Panc1 (cell line): ENCODE measurements around the gene AMFR. TPM values are rescaled to one million over a fixed set of nuclear protein-coding genes. Genes with fewer than 3 reads are reported as not detected.

Experiments used
- ATAC-seq: fragments of 200-7000 bp; cut with Tn5 transposase; 2 replicates; pipeline ENCODE4 v1.9.1; 2020; ENCODE audit warnings: mild to moderate bottlenecking, moderate library complexity
- BruUV-seq: library from RNA; stranded (reverse); fragments of 400-500 nt; replicated peaks from 2 replicates; lab custom pipeline; 2021; lab: Mats Ljungman, UMichigan
- CTCF ChIA-PET: fragments of 300-600 bp; sonication (Branson Sonifier 250); formaldehyde crosslinking; loops from one replicate; lab custom pipeline; 2022; ENCODE audit warnings: antibody characterized with exemption; lab: Charles Lee
- POLR2A ChIA-PET: fragments of 300-600 bp; sonication (Branson Sonifier 250); formaldehyde crosslinking; loops from one replicate; lab custom pipeline; 2022; ENCODE audit warnings: antibody characterized with exemption; lab: Charles Lee
- DNase-seq: peaks from one replicate; pipeline ENCODE4 v3.0.0-alpha.2; 2010; ENCODE audit warnings: low read depth, low spot score
- H3K27ac ChIP-seq: 2 replicates; pipeline ENCODE4 v1.5.1; 2011; ENCODE audit warnings: mild to moderate bottlenecking, low read length, inconsistent platforms
- H3K27me3 ChIP-seq: fragments of 200-500 bp; sonication (Bioruptor generic); 2 replicates; pipeline ENCODE4 v1.6.0; 2014; ENCODE audit warnings: low read length, inconsistent platforms; ENCODE audit not compliant: control insufficient read depth, insufficient read depth
- H3K36me3 ChIP-seq: fragments of 200-500 bp; sonication (Bioruptor generic); 2 replicates; pipeline ENCODE4 v1.5.1; 2014; ENCODE audit warnings: inconsistent platforms, mild to moderate bottlenecking, low read length, moderate library complexity; ENCODE audit not compliant: control insufficient read depth, insufficient read depth
- H3K4me1 ChIP-seq: 2 replicates; pipeline ENCODE4 v1.5.1; 2011; ENCODE audit warnings: inconsistent platforms, mild to moderate bottlenecking, low read length, moderate library complexity; ENCODE audit not compliant: control insufficient read depth, insufficient read depth
- H3K4me3 ChIP-seq, 2 experiments: 2 replicates each; pipeline ENCODE4 v1.5.1; 2011 to 2012; ENCODE audit warnings: low read depth in 2 of 2, low read length in 2 of 2, mild to moderate bottlenecking in 2 of 2, inconsistent platforms in 1 of 2, moderate library complexity in 1 of 2
- H3K9me3 ChIP-seq: fragments of 200-500 bp; sonication (Bioruptor generic); 2 replicates; pipeline ENCODE4 v1.5.1; 2014; ENCODE audit warnings: low read depth, mild to moderate bottlenecking, inconsistent platforms, low read length, moderate library complexity; ENCODE audit not compliant: control insufficient read depth, insufficient read depth
- POLR2AphosphoS5 ChIP-seq: IDR thresholded peaks from 2 replicates; pipeline ENCODE4 v1.6.1; 2012; ENCODE audit warnings: mild to moderate bottlenecking, low read depth, low read length, moderate library complexity
- SIN3A ChIP-seq: IDR thresholded peaks from 2 replicates; pipeline ENCODE4 v1.6.1; 2012; ENCODE audit warnings: low read depth, mild to moderate bottlenecking, low read length, moderate library complexity, borderline replicate concordance; ENCODE audit not compliant: insufficient read depth
- TCF7L2 ChIP-seq: IDR thresholded peaks from 2 replicates; pipeline ENCODE4 v1.6.1; 2011; ENCODE audit warnings: mild to moderate bottlenecking, low read depth, low read length, inconsistent platforms
- in situ Hi-C: cut with HindIII; loops from 2 replicates; pipeline ENCODE4 v1.10.0; 2016; ENCODE audit warnings: low sequenced_read_pairs, low pct_unique_long_range_greater_than_20kb
- intact Hi-C: fragments of 100-400 bp; cut with micrococcal nuclease; formaldehyde crosslinking; loops from one replicate; pipeline ENCODE4 v1.10.0; 2022; ENCODE audit not compliant: unreplicated experiment
- total RNA-seq: library from RNA; stranded (reverse); gene quantifications from one replicate; pipeline ENCODE4 v1.2.1, GENCODE V29; 2021; ENCODE audit not compliant: unreplicated experiment
- TF ChIP-seq, protein P1 (sequence below): fragments of 450-650 bp; IDR thresholded peaks from 2 replicates; pipeline ENCODE4 v1.5.1; 2017; ENCODE audit warnings: mild to moderate bottlenecking
- TF ChIP-seq, protein P2 (sequence below), 2 experiments: IDR thresholded peaks; 2 replicates each; pipeline ENCODE4 v1.6.1; 2011 to 2012; ENCODE audit warnings: low read depth in 2 of 2, control low read depth in 1 of 2, low read length in 1 of 2, mild to moderate bottlenecking in 1 of 2, moderate library complexity in 1 of 2; ENCODE audit not compliant: insufficient read depth in 1 of 2

AMFR gene
- total RNA-seq, 1 experiment from 2014 or later, result 89.6 TPM

DNA sequence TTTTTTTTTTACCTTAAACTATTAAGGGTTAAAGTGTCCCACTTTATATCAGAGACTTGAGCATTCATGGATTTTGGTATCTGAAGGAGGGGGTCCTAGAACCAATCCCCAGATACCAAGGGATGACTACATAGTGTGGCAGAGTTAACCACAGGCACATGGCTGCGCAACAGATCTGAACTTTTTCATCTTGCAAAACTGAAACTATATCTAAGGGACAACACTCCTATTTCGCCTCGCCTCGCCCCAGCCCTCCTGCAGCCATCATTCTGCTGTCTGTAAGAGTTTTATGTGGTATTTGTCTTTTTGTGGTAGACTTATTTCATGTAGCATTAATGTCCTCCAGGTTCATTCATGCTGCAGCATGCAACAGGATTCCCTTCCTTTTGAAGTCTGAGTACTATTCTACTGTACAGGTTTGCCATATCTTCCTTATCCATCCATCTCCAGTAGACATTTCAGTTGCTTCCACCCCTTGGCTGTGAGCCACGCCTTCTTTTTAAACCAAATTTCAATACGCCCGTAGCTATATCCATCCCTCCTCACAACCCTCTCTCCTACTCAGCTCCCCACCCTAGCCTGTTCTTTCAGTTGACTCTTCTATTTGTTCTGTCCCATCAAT is 53.2 kb downstream of the AMFR start:
- in situ Hi-C loops, result no loop called here
- no peak for ATAC-seq
- H3K4me3 ChIP-seq, result no peak overlapping the region

DNA sequence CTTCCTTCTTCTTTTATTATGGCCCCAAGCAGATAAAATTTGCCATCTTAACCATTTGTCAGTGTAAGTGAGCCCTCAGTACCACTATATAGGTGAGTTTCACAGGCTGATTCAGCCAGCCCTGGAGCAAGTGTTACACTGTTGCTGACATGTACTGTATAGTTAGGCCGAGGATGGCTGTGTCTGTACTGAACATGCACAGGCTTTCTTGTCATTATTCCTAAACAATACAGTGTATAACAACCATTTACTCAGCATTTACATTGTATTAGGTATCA is 53.7 kb downstream of the AMFR start:
- no peak for DNase-seq
- no TSS peak for BruUV-seq
- POLR2A ChIA-PET, result no interaction called here
- H3K27me3 ChIP-seq, result no peaks in the 10 kb centered on the region
- no peaks in the 10 kb centered on the region; the same call in 1 of the 2 replicates for H3K36me3 ChIP-seq
- no peaks in the 10 kb centered on the region for H3K9me3 ChIP-seq
- no peak overlapping the region for H3K4me3 ChIP-seq
- H3K4me1 ChIP-seq, result peaks cover 35% of the 10 kb centered on the region
- TF ChIP-seq, protein P1, sequence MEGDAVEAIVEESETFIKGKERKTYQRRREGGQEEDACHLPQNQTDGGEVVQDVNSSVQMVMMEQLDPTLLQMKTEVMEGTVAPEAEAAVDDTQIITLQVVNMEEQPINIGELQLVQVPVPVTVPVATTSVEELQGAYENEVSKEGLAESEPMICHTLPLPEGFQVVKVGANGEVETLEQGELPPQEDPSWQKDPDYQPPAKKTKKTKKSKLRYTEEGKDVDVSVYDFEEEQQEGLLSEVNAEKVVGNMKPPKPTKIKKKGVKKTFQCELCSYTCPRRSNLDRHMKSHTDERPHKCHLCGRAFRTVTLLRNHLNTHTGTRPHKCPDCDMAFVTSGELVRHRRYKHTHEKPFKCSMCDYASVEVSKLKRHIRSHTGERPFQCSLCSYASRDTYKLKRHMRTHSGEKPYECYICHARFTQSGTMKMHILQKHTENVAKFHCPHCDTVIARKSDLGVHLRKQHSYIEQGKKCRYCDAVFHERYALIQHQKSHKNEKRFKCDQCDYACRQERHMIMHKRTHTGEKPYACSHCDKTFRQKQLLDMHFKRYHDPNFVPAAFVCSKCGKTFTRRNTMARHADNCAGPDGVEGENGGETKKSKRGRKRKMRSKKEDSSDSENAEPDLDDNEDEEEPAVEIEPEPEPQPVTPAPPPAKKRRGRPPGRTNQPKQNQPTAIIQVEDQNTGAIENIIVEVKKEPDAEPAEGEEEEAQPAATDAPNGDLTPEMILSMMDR, result no peak
- TF ChIP-seq TCF7L2, result no peak
- TF ChIP-seq SIN3A, result no peak
- TF ChIP-seq, protein P2, sequence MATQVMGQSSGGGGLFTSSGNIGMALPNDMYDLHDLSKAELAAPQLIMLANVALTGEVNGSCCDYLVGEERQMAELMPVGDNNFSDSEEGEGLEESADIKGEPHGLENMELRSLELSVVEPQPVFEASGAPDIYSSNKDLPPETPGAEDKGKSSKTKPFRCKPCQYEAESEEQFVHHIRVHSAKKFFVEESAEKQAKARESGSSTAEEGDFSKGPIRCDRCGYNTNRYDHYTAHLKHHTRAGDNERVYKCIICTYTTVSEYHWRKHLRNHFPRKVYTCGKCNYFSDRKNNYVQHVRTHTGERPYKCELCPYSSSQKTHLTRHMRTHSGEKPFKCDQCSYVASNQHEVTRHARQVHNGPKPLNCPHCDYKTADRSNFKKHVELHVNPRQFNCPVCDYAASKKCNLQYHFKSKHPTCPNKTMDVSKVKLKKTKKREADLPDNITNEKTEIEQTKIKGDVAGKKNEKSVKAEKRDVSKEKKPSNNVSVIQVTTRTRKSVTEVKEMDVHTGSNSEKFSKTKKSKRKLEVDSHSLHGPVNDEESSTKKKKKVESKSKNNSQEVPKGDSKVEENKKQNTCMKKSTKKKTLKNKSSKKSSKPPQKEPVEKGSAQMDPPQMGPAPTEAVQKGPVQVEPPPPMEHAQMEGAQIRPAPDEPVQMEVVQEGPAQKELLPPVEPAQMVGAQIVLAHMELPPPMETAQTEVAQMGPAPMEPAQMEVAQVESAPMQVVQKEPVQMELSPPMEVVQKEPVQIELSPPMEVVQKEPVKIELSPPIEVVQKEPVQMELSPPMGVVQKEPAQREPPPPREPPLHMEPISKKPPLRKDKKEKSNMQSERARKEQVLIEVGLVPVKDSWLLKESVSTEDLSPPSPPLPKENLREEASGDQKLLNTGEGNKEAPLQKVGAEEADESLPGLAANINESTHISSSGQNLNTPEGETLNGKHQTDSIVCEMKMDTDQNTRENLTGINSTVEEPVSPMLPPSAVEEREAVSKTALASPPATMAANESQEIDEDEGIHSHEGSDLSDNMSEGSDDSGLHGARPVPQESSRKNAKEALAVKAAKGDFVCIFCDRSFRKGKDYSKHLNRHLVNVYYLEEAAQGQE (IDR thresholded peaks at IDR 0.05; ENCODE audit: insufficient read depth in 1 of 2, low read depth in 2 of 2, low read length in 1 of 2), result no peak
- no peak for TF ChIP-seq POLR2AphosphoS5
- intact Hi-C loops (no loop called here), in situ Hi-C loops (no loop called here)
- ATAC-seq, result peak; percentile 71
- H3K27ac ChIP-seq, result peak overlapping the region; percentile 65
- CTCF ChIA-PET, result no interaction called here

More for the DNA sequence above, 53.2 kb downstream of the AMFR start:
- POLR2A ChIA-PET, result no interaction called here
- BruUV-seq, result no TSS peak
- intact Hi-C loops, result no loop called here
- DNase-seq, result no peak
- peak overlapping the region; percentile 65 for H3K27ac ChIP-seq
- CTCF ChIA-PET, result no interaction called here
- H3K9me3 ChIP-seq, result no peaks in the 10 kb centered on the region
- TF ChIP-seq TCF7L2 (no peak), SIN3A (no peak), POLR2AphosphoS5 (no peak)
- TF ChIP-seq, protein P1, result no peak
- TF ChIP-seq, protein P2 (IDR thresholded peaks at IDR 0.05; ENCODE audit: insufficient read depth in 1 of 2, low read depth in 2 of 2, low read length in 1 of 2), result no peak
- H3K4me1 ChIP-seq, result peaks cover 35% of the 10 kb centered on the region
- H3K36me3 ChIP-seq, result no peaks in the 10 kb centered on the region; the same call in 1 of the 2 replicates
- no peaks in the 10 kb centered on the region for H3K27me3 ChIP-seq
